ENCODE measurements around the gene KCNMA1.

Gene KCNMA1

GRCh38 chr10:77267703-77268675 lies 369.6 kb downstream of the KCNMA1 start:
- no peak for DNase-seq (ENCODE audit: low read depth)

DNA sequence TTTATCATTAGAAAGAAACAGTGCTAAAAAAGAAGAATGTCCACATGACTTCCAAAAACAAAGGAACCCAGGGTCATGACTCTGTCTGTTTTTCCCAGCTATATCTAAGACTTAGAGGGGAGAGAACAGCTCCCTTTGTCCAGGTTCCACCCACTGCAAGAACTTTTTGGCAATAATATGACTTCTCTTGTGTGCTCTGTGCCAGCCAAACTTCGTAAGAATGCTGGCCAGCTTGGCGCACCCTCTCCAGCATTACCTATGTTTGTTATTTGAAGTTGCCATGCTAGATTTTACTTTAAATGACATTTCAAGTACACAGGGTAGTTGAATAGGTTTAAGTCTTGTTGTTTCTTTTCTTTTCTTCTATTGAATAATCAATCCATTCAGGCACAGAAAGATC lies 371.4 kb downstream of the KCNMA1 start:
- DNase-seq (ENCODE audit: low read depth), result no peak

- no peak for DNase-seq (ENCODE audit: low read depth)
These were observed 373.1 kb downstream of the KCNMA1 start for GRCh38 chr10:77264527-77264926.

DNA sequence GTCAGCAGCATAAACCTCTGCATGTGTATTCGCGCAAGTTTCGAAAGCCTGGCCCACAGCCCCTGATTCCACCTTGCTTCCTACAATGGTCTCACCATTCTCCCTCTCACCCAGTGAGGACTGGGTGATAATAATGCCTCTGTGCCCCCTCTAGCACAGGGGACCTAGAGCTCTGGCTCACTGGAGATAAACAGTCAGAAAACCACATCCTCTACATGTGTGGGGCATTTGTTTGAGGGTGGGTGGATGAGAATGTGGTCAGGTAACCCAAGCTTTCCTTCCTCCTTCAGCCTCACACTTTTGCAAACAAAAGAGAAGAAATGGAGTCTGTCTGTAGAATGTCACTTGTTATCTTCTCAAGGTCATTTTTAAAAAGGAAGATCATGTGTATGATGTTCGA lies 373.5 kb downstream of the KCNMA1 start:
- no peak for DNase-seq (ENCODE audit: low read depth)

- no peak for DNase-seq (ENCODE audit: low read depth)
These were observed 373.9 kb downstream of the KCNMA1 start for GRCh38 chr10:77263700-77264099.

GRCh38 chr10:77261146-77261545 lies 376.5 kb downstream of the KCNMA1 start:
- no peak for DNase-seq (ENCODE audit: low read depth)

GRCh38 chr10:77259171-77259874 lies 378.3 kb downstream of the KCNMA1 start:
- no peak for DNase-seq (ENCODE audit: low read depth)

- no peak for DNase-seq (ENCODE audit: low read depth)
These were observed 381.3 kb downstream of the KCNMA1 start for GRCh38 chr10:77256346-77256745.

- DNase-seq (ENCODE audit: low read depth), result no peak
These were observed 384.0 kb downstream of the KCNMA1 start for GRCh38 chr10:77253556-77254064.

DNA sequence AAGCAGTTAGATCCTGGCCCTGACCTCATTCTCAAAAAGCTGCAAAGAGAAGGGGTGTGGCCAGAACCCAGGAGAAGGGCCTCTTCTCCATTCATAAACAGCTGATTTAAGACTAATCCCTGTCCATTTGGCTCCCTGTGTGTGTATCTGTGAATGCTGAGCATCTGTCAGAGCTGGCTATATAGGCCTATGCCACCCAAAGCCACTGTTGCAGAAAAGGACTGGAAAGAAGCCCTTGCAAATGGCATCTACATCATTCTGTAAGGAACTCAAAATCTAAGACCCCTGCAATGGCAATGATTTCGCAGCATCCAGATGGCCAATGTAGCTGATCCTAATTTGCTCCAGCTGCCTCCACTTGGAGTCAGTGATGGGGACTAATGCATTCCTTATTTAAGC lies 384.5 kb downstream of the KCNMA1 start:
- no peak for DNase-seq (ENCODE audit: low read depth)

DNA sequence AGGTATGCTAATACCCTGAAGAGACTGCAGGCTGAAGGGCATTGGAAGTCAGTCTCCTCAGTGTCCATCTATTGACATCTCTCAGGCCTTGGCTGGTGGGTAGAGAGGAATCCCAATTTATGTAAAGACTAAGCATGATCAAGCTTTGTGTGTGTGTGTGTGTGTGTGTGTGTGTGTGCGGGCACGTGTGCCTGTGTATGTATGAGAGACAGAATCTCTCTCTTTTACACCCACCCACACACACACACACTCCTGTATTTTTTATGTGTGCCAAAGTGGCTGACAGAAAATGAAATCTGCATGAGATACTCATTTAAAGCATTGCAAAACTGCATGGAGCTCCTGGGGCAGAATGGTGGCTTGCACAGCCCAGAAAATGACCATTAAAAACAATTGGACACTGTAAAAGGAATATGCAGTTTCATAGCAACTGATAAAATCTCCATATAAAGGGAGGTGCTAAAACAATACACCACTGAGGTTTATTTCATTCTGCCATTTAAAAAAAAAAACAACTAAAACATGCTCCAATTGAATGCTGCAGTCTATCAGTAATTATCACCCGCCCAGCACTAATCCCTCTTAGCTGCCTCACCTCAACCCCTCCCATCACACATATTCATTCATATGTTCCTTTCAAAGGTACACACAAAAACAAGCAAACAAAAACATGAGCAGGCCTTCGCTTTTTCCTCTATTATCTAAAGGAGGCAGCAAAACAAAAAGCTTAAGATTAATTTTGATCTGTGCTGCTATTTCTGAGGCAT lies 385.0 kb downstream of the KCNMA1 start:
- DNase-seq (ENCODE audit: low read depth), result no peak

DNA sequence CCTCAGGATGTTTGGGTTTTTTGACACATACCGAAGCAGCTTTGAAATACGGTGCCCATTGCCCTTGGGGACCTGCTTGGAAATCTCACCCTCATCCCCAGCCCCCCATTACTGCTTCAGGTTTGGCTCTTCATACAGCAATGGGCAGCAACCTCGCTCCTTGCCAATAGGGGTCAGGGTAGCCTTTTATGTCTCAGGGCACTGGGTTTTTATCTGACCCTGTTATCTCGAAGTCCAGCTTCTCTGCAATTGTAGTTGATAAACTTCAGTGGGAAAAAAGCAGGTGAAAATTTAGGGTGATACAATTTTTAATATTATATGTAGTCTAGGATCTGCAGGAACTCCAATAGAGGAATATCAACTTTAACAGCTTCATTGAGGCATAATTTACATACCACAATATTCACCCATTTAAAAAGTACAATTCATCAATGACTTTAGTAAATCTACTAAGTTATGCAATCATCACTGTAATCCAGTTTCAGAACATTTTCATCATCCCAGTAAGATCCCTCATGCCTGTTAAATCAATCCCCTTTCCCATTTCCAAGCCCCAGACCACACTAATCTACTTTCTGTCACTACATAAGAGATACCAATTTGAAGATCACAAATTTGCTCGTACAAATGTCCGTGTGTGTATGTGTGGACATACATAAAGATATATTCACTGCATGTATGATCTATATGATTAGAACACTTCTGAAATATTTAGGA lies 386.2 kb downstream of the KCNMA1 start:
- DNase-seq (ENCODE audit: low read depth), result no peak

GRCh38 chr10:77249901-77250459 lies 387.6 kb downstream of the KCNMA1 start:
- DNase-seq (ENCODE audit: low read depth), result no peak

- no peak for DNase-seq (ENCODE audit: low read depth)
These were observed 389.4 kb downstream of the KCNMA1 start for GRCh38 chr10:77248104-77248790.

DNA sequence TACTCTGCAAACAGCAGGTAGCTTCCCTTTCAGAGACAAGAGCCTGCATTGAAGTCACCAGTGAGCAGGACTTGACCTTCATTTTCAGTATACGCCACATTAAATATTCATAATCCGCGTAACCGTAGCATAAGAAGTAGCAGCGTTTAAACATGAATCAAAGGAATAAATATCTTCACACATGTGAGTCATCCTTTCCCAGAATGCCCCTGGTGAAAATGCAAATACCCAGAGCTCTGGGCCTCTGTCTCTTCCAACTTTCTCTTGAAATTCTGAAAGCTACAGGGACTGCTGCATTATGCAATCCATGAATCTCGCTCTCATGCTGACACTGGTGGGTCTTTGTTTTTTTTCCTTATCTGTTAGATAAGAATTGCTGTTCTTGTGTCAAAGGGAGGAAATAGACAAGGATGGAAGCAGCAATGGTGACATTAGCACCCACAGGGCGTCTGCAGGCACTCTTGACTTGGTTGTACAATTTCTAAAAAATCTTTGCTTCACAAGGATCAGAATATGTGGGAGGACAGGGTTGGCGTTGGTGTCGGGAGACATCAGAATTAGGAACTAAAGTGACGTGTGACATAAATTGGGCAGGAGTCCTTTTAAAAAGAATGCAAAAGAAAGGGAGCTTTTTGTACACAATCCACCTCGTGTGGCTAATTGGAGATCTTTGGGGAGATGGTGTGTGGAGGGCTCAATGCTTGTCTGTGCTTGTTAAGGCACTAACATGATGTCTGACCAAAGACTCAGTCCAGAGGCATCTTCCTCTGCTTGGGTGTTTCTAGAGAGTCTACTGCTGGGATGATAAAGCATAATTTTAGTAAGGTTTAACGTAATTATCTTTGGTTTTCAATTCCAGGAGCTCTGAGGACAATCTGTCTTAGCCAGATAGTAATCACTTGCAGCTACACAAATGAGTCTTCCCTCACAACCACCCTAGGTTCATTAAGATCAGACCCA lies 390.3 kb downstream of the KCNMA1 start:
- DNase-seq (ENCODE audit: low read depth), result no peak

- DNase-seq (ENCODE audit: low read depth), result no peak
These were observed 391.7 kb downstream of the KCNMA1 start for GRCh38 chr10:77245953-77246352.

DNA sequence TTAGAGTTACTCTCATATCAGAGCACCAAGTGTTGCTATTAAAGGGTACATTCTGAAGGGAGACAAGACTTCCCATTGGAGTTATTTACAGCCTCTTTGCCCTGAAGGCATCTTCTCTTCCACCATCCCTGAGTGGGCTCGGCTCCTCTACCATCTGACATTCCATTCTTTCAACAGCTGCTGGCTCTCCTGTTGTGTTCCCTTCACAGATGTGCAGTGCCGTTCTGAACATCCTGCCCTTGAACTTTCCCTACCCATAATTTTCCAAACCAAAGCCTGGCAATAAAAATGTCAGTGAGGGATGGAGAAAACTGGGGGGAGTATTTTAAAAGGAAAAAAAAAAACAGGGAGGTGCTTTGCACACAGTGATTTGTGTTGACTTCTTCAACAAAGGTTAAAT lies 392.9 kb downstream of the KCNMA1 start:
- no peak for DNase-seq (ENCODE audit: low read depth)

DNA sequence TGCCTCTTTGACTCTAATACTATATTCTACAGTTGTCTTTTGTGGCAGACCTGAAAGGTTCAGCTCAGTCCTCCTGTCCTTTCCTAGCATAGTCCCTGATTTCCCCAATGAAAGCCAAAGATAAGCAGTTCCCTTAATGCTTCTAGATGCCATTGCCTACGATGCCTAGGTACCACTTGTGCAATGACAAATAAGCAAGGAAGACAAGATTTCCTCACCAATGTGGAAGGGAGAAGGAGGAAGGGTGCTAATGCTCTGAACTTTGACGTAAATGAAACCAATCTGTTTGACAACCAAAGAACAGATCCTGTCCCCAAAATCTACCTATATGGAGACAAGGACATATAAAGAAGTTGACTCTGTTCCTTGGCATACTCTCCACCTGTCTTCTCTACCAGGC lies 393.3 kb downstream of the KCNMA1 start:
- DNase-seq (ENCODE audit: low read depth), result no peak

DNA sequence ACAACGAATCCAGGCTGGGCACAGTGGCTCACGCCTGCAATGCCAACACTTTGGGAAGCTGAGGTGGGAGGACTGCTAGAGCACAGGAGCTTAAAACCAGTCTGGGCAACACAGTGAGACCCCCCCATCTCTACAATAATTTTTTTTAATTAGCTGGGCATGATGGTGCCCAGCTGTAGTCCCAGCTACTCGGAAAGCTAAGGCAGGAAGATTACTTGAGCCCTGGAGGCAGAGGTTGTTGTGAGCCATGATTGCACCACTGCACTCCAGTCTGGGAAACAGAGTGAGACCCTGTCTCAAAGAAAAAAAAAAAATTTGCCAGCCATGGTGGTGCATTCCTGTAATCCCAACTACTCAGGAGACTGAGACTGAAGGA lies 396.3 kb downstream of the KCNMA1 start:
- DNase-seq (ENCODE audit: low read depth), result no peak

All from stimulated activated CD8-positive, alpha-beta memory T cell treated with anti-CD3 and anti-CD28 coated beads, Interleukin-12 subunit alpha, Interleukin-12 subunit beta, amount 100 ng/mL, for 1 hour (primary cell).